Measurements from ENCODE around the gene GAS2L2.
"Not testable (repeated sequence)": the region's sequence is repeated elsewhere in the genome, so short reads cannot be mapped to it uniquely, and the experiment has no call there.

Gene GAS2L2

DNA sequence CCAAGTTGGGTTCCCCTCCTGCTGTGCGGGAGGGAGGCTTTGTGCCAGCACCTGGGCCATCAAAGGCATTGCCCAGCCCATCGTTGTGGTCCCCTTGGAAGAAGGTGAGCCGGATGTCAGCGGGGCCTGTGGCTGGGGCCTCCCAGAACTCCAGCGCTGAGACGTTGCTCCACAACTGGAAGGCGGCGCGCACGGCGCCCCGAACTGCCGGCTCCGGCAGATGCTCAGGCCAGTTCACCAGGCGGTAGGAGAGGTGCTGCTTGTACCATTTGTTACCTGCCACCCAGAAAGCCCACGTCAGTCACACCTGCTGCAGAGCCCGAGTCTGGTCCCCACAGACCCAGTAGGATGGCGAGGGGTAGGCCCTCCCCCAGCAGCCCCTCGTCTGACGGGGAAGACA, 20.1 kb upstream of the GAS2L2 start:
- no peak for DNase-seq (ENCODE audit: low read depth)

DNA sequence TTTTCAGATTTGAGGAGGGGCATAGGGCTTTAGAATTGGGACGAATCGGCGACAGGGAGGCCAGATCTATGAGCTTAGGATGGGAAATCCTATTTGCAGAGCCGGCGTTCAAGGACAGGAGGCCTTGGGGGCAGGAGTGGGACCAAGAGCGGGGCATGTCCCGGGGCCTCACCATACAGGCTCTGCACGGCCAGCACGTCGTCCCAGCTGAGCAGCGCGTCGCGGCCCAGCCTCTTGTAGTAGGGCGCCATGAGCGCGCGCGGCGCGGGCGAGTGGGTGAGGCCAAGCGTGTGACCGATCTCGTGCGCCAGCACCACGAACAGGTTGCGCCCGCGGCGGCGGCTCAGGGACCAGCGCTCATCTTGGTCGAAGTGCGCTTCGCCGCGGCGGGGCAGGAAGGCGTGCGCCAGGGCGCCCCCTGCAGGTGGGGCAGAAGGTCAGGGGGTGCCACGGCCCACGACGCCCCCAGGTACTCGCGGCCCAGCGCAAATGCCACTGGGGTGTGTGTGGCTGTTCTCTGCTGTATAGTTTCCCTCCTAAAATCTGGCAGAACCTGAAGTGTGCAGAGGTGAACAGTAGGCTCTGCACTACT, 17.0 kb upstream of the GAS2L2 start:
- no peak for DNase-seq (ENCODE audit: low read depth)

DNA sequence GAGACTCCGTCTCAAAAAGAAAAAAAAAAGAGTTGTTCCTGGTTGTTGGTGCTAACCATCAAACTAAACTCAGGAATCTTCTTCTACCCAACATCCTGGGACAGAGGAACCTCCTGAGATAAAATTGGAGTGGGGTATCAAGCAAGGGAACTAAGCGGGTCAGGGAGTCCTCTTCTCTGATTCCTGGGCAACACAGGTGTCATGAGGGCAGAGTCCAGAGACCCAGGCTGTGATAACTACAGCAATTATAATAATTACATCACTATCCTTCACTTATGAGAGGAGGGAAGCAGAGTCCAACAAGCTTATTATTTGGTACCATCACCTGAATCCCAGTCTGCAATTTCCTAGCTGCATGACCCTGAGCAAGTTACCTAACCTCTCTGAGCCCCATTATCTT, 15.8 kb upstream of the GAS2L2 start:
- DNase-seq (ENCODE audit: low read depth) = no peak

DNA sequence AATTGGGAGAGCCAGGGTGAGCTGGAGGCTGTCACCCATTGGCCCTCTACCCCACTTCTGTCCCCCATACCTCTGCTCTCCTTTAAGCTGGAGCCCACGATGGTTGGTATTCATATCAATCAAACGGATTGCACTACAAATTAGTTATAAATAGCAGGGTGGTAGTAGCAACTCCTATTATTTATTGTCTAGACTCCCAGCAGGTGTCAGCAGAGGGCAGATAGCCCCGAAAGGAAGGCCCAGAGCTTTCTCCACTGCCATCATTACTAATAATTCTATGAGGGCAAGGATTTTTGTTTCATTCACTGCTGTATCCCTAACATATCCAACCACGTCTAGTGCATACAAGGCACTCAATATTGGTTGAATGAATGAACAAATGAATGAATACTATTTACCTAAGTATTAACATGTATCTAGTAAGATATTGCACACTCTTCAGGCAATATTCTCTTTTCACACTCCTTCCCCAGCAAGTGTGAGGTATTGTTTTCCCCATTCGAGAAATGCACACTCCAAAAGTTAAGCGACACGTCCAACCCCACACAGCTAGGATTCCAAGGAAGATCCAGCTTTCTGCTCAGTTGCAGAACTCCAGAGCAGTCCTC, 14.0 kb upstream of the GAS2L2 start:
- no peak for DNase-seq (ENCODE audit: low read depth)

DNA sequence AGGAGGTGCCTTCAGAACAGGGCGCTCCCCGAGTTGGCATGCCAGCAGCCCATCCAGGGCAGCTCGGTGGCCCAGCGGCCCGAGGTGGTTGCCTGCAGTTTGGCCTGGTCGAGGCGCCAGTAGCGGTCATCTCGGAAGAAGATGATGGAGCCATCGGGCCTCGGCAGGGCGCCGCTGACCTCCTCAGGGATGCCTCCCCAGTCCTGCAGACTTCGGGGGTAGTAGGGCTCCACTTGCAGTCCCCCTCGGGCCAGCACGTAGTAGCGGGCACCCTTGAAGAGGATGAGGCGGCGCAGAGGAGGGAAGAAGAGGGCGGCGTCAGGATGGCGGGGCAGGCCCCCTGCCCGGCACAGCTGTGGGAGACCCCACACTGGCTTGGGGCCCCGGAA, 13.4 kb upstream of the GAS2L2 start:
- no peak for DNase-seq (ENCODE audit: low read depth)

DNA sequence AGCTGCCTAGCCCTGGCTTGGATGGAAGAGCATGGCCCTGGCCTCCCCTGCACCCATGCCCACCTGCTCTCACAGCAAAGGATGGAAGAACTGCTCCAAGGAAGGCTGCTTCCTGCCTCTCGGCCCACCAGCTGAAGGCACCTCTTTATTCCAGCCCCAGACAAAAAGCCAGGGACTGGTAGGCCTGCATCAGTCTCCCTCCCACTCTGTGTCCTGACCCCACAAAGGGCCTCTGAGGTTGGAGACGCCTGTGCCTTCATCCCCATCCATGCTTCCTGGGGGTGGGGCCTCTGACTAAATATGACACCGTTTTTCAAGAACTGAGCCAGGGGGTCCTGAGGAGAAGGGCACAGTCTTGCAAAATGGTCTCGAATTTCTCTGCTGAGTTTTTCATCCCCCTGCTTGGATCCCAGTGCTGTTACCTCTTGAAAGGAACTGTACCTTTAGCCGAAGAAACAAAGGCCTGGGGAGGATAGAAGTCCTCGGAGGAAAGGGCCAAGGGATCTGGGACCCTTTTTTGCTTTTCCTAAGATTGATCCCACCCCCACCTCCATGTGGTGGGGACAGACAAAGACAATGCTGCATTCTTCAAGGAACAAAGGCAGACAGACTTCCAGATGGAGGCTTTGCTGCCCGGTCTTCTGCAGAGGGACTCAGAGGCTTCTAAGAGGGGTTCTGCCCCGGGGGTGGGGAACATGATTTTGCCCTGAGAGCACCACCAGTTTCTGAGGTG, 12.9 kb upstream of the GAS2L2 start:
- no peak for DNase-seq (ENCODE audit: low read depth)

DNA sequence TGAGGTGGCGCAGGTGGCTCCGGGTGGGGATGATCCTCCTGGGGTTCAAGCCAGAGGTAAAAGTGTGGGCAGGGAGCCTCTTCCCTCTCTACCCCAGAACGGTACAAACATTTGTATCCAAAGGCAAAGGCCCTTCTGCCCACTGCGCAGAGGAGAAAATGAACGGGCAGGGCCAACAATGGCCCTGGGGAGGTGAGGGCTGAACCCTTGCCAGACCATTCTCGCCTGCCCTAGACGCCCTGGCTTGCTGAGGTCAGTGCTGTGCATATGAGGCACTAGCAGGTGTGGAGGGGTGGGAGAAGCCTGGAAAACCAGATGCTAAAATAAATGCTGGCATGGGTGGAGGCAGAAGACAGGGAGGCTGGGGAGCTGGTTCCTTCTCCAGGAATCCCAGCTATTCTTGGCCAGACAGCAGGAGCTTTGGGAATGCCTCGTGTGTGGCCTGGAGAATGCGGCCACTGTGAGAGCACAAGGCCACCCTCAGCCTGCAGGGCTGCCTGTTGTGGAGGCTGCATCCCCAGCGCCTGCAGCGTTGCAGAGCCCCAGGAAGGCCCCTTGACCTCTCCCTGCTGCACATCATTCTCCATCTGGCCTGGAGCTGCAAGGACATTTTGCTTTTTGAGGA, 12.2 kb upstream of the GAS2L2 start:
- DNase-seq (ENCODE audit: low read depth) = no peak

DNA sequence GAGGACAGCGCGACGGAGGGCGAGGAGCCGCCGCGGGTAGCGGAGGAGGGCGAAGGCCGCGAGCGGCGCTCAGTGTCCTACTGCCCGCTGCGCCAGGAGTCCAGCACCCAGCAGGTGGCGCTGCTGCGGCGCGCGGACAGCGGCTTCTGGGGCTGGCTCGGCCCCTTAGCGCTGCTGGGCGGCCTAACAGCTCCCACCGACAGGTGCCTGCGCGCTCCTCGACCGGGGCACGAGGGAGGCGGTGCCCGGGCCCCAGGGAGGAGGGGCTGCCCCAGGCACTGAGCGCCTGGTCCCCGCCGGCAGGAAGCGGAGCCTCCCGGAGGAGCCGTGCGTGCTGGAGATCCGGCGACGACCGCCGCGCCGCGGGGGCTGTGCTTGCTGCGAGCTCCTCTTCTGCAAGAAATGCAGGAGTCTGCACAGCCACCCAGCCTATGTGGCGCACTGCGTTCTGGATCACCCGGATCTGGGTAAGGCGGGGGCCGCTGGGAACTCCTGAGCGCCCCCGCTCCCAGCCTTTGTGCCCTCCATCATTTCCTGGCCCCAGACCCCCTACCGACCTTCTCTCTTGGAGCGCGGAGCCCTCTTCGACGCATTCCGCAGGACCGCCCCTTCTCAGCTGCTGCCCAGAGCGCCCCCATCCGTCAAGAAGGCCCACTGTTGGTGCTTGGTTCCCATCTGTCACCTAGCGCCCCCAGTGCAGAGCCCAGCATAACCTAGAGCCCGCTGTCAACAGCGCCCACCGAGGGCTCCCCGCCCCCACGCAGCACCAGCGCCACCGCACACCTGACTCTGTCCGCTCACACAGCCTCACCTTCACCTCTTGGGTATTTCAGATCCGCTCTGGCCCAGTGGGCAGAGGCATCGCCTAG, 11.3 kb upstream of the GAS2L2 start:
- peak; percentile 67 for DNase-seq (ENCODE audit: low read depth)

DNA sequence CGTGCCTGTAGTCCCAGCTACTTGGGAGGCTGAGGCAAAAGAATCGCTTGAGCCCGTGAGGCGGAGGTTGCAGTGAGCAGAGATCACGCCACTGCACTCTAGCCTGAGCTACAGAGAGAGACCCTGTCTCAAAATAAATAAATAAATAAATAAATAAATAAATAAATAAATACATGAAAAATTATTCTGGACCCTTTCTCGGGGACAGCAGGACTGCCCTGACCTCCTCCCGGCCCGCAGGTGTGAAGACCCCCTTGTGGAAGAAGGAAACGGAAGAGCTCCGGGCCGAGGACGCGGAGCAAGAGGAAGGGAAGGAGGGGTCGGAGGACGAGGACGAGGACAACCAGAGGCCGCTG, 10.7 kb upstream of the GAS2L2 start:
- DNase-seq (ENCODE audit: low read depth) = no peak

DNA sequence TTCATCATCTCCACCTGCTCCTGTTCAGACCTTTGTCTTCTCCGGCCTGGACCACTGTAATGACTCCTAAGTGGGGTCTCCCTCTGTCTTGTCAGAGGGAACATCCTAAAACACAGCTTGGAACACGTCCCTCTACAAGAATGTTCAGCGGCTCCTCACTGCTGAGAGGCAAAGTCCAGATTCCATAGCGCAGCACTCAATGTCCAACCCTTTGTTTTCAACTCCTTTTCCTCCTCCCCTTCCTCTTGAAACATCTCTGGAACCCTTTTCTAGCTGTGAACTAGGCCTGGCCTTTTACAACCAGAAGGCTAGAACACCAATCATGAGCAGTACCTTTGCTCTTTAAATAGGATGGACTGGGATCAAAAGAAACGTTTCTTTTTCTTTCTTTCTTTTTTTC, 8.6 kb upstream of the GAS2L2 start:
- no peak for DNase-seq (ENCODE audit: low read depth)

DNA sequence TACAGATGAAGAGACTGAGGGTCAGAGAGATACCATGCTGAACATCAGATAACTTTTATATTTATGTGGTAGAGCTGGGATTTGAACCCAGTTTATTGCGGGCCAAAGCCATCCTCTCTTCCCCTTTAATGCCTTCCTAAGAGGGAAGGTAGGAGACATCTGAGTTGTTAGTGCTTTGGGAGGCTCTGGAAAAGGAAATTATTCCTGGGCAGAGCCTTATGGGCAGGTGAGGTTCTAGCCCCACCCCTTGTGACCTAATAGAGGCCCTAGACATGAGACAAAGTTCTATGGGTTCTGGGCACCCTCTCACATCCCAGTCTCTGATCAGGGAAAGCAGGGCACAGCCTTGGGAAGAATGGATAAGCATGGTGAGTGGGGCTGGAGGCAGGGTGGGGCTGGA, 7.5 kb upstream of the GAS2L2 start, which contains the start of gene C17orf50:
Gene C17orf50, plus strand, starts transcription at position 301 of the 400 bp plus-strand sequence. Its CDS starts 55 bp downstream, at position 356.
- DNase-seq (ENCODE audit: low read depth) = no peak

DNA sequence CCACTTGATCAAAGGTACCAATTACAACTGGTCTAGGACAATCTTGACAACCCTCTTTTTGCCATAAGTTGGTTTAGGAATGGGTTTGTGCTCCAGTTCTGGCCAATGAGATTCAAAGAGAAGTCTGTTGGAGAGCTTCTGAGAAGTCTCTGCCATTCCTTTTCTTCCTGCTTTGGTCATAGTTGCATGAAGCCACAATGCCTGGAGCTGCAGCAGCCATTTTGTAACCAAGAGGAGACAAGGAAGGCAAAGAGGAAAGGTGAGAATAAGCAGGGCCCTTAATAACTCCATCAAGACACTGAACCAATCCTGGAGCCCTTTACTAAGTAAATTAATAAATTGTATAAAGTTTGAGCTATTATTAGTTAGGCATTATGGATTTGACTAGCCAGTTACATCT, 4.2 kb upstream of the GAS2L2 start:
- no peak for DNase-seq (ENCODE audit: low read depth)

DNA sequence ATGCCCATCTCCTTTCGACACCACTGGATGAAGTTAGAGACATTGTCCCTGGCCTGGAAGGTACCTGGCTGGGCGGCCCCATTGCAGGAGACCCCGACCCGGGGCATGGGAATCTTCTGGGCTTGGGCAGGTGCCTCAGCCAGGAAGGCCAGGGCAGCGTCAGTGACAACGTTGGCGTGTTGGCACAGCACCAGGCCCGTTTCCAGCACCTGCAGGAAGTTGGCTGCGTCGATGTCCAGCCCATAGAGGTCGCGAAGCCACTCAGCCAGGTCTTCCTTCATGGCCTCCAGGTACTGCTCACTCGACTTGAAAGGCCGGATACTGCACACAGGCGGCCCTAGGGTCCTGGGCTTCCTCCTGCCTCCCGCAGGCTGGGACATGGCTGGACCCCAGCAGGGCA, 568 bp downstream of the GAS2L2 start:
- no peak for DNase-seq (ENCODE audit: low read depth)

DNA sequence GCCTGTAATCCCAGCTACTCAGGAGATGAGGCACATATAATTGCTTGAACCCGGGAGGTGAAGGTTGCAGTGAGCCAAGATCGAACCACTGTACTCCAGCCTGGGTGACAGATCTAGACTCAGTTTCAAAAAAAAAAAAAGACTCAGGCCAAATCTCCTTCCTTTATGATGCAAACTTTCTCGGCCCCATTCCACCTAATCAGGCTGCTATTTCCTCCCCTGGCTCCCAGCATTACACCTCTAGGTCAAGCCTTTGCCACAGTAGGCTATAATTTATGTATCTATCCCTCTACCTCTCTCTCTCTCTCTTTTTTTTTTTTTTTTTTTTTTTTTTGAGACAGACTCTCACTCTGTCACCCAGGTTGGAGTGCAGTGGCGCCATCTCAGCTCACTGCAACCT, 1.5 kb downstream of the GAS2L2 start:
- not testable (repeated sequence) for DNase-seq (ENCODE audit: low read depth)

DNA sequence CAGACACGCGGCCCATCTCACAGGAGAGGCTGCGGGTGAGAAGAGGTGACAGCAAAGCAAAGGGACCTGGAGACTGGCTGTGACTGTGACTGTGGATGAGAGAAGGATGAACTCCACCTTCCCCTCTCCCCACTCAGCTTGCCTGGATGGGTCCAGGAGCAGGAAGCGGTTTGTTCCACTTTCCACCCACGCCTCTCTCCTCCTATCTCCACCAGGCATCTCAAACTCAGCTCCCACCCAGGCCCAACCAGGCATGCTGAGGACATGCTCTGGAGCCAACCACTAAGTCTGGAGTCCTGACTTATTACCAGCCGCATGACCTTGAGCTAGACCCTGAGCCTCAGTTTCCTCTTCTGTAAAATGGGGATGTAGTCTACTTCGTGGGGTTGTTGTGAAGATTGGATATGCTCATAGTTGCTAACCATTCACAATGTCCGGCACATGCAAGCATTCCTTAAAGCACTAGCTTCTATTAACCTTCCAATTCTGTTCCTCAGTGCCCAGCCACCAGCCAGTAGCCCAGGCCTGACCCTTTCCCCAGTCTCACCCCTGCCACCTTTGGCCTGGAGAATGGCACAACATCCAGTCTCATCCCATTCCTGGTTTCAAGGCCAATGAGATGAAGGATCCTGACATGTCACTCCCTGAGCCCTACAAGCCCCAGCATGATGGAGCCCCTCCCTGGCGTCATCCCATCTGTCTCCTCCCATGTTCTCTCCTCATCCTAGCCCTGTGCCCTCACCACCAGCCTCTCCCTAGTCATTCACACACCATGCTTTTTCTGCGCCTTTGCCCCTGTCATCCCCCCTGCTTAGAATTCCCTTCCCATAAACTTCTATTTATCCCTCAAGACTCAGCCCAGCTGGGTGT, 2.3 kb downstream of the GAS2L2 start:
- DNase-seq (ENCODE audit: low read depth) = no peak

DNA sequence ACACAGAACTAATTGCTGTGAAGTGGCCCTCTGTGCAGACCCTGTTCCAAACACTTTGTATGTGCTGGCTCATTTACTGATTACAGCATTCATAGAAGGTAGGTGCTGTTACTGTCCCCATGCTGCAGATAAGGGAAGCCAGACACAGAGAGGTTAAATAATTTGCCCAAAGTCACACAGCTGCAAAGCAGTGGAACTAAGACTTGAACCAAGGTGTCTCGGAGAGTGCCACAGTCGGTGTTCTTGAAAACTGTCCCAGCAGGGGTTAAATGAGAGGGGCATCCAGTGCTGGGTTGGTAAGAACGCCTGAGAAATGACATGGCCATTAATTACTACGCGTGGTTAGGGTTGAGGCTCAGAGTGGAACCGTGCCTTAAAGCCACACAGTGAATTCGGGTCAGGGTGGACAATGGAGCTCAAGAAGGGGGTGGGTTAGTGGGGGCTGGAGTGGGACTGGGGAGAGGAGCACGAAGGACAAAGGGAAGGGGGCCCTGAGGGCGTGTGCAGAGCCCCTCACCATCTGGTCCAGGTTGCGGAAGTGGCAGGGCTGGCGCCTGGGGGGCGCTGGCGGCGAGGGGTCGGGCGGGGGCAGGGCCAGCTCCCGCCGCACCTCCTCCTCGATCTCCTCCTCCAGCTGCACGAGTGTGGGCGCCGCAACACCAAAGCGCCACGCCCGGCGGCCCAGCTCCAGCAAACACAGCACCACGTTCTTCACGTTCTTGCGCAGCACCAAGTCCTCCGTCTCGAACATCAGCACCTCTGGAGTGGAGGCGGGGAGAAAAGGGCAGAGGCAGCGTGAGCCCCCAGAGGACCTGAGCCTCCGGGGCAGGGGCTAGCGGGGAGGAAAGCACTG, 3.3 kb downstream of the GAS2L2 start:
- no peak for DNase-seq (ENCODE audit: low read depth)

DNA sequence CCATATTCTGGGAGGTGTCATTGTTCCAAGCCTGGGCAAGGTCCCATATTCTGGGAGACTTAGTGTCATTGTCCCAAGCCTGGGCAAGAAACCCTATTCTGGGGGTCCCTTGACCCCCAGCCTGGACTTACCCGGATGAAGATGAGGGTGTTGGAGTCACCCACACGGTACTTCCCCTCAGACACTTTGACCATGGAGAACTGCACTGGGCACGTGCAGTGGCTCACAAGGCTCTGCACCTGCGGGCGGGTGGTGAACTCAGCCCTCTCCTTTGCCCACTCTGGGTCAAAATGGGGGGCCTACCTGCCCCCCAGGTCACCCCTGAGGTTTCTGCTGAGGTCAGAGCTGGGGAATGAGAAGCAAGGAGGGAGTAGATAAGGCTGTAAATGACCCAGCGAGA, 4.1 kb downstream of the GAS2L2 start:
- no peak for DNase-seq (ENCODE audit: low read depth)

DNA sequence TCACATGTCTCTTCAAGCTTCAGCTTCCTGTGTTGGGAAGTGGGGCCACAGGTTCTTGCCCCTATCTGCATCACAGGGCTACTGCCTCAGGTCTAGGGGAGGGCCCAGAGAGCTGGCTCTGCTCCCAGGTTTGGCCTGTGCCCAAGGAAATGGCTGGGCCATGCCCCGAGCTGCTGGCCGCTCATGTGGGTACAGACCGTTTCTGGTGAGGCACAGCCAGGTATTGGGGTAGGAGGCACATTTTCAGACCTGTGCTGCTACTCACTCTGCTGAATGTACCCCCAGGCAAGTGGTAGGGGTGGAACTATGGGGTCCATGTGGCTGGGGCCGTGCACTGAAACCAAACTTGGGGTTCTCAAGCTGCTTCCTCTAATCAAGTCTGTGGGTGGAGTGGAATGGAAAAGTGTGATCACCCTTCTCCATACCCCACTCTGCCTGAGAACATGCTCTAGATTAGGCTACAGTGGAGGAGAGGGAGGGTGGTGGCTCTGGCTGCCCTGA, 4.6 kb downstream of the GAS2L2 start:
- no peak for DNase-seq (ENCODE audit: low read depth)

DNA sequence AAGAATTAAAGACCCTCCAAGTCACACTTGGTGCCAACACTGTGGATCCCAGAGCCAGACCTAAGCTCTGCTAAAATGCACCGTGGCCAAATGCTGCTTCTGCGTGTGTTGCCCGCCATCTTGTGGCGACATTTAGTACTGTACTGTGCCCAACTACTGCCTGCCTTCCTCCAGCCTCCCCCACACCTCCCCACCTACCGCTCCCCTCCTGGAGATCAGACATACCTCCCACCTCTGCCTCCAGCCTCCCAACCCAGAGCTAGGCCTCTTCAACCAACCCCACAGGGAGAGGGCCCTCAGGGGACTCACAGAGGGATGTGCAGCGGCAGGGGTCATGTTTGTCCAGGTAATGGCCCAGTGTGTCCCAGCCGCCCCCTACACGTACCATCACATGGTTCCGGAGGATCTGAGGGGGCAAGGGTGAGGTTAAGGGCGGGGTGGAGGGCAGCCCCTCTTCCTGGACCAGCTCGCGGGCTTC, 5.5 kb downstream of the GAS2L2 start:
- peak; percentile 59 for DNase-seq (ENCODE audit: low read depth)

DNA sequence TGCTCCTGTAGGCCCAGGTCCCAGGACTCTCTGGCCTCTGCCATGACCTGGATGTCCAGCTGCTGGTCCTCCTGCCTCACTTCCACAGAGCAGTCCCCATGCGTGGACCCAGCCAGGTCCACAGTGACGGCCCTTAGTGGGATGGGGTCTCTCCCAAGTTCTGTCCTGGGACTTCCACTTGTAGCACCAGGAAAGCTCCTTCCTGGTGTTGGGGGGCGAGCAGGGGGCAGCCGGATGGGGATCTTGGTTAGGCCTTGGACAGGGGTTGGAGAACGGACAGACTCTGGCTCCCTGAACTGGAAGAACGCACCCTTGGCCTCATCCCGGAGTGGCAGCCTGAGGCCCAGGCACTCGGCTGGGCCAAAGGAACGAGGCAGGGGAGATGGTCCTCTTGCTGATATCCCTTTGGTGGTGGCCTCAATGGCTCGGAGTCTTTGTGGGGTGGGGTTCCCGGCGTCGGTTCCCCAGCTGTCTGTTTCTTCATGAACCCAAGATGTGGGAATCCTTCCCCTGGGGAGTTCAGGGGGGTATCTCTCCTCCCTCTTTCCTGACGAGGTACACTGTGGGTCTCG, 7.2 kb downstream of the GAS2L2 start:
- no peak for DNase-seq (ENCODE audit: low read depth)
